Kidney epithelial cell (primary cell): ENCODE results near the gene C1GALT1. TPM values are rescaled to one million over a fixed set of nuclear protein-coding genes. Genes with fewer than 3 reads are reported as not detected.
"Not testable (repeated sequence)": the region's sequence is repeated elsewhere in the genome, so short reads cannot be mapped to it uniquely, and the experiment has no call there.

Experiments
- DNase-seq: peaks from one replicate; pipeline ENCODE4 v3.0.0-alpha.2; 2010; ENCODE audit warnings: low read depth
- H3K27me3 ChIP-seq: 2 replicates; pipeline ENCODE4 v1.6.0; 2011; ENCODE audit warnings: low read length; ENCODE audit not compliant: control insufficient read depth, insufficient read depth
- H3K36me3 ChIP-seq: 2 replicates; pipeline ENCODE4 v1.5.1; 2011; ENCODE audit warnings: low read length; ENCODE audit not compliant: control insufficient read depth, insufficient read depth
- H3K4me3 ChIP-seq: 2 replicates; pipeline ENCODE4 v1.5.1; 2011; ENCODE audit warnings: low read depth, mild to moderate bottlenecking, control low read depth, low read length
- CTCF ChIP-seq: IDR thresholded peaks from 2 replicates; pipeline ENCODE4 v1.5.1; 2011; ENCODE audit warnings: mild to moderate bottlenecking, moderate library complexity, low read length, control low read depth, inconsistent platforms; ENCODE audit not compliant: insufficient read depth, poor library complexity, severe bottlenecking
- total RNA-seq: library from RNA; depleted of rRNA; stranded (reverse); fragments of >200 nt; gene quantifications from 2 replicates; pipeline ENCODE4 v1.2.3, GENCODE V29; 2015

Gene C1GALT1
- total RNA-seq, 1 donor from 2014 or later: 102 TPM

DNA sequence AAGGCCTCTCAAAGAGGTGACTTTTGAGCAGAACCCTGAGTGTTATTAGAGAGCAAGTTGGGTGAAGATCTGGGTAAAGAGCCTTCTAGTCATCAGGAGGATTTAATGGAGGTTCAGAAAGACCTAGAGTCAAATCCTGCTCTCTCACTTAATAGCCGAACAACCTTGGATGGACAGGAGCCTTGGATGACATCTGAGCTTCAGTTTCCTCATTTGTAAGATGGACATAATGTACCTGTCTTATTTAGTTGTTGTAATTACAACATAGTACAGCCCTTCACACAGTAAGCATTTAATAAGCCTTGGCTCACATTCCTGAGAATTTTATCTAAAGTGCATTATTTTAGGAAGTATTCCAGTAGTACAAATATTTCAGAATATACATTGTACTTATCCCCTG is 57.0 kb downstream of the C1GALT1 start:
- H3K4me3 ChIP-seq: no peak overlapping the region
- no peaks in the 10 kb centered on the region for H3K36me3 ChIP-seq
- TF ChIP-seq CTCF: no peak
- H3K27me3 ChIP-seq: no peaks in the 10 kb centered on the region
- DNase-seq: no peak

DNA sequence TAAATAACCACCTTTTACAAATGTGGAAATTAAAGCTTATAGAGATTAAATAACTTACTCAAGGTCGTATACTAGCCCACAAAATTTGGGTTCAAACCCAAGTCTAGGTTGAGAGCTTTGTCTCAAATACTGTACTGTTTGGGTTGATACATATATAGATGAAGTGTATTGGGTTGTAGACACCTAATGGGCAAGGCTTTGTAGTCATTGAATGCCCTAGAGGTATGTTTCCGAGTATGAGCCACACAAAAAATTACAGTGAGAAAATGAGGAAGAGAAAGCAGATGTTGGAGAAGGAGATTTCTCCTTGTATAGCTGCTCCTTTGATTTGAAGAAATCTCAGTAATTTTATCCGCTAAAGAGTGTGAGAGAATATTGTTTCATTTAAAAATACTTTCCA is 60.6 kb downstream of the C1GALT1 start:
- no peak overlapping the region for H3K4me3 ChIP-seq
- H3K36me3 ChIP-seq: no peaks in the 10 kb centered on the region
- TF ChIP-seq CTCF: no peak
- no peak for DNase-seq
- H3K27me3 ChIP-seq: no peaks in the 10 kb centered on the region

DNA sequence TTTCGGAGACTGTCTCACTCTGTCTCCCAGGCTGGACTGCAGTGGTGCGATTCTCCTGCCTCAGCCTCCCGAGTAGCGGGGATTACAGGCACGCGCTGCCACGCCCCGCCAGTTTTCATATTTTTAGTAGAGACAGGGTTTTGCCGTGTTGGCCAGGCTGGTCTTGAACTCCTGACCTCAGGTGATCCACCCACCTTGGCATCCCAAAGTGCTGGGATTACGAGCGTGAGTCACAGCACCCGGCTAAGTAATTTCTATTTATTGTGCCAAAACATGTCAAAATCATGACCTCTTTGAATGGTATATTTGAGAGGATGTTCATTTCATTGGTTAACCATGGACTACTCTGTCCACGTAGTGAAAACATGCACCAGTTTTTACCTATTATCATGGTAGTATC is 62.9 kb downstream of the C1GALT1 start:
- H3K36me3 ChIP-seq, DNase-seq, H3K4me3 ChIP-seq, H3K27me3 ChIP-seq: not testable (repeated sequence)

GRCh38 chr7:7246223-7246622 is 63.9 kb downstream of the C1GALT1 start:
- no peak overlapping the region for H3K4me3 ChIP-seq
- H3K27me3 ChIP-seq: no peaks in the 10 kb centered on the region
- no peak for TF ChIP-seq CTCF
- no peak for DNase-seq
- H3K36me3 ChIP-seq: no peaks in the 10 kb centered on the region

DNA sequence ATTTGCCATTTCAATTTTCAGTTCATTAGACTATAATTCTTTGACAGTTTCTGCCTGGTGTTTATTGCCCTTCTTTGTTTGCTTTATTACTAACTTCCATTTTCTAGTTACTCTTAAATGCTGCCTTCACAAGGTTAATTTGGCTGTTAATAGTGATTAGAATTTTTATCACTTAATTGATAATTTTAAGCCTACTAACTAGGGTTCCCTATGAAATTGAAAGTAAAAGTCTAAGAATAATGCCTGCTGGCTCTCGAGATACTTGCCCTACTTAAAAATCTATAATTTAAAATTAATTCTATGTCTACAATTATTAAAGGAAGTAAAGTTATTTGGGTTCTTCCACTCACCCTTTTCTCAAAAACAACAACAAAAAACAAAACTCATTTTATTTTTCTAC is 65.3 kb downstream of the C1GALT1 start:
- Histone ChIP-seq H3K36me3 (no peaks in the 10 kb centered on the region), H3K27me3 (no peaks in the 10 kb centered on the region), H3K4me3 (no peak overlapping the region)
- no peak for DNase-seq
- no peak for TF ChIP-seq CTCF

- H3K27me3 ChIP-seq: no peaks in the 10 kb centered on the region
- TF ChIP-seq CTCF: no peak
- no peaks in the 10 kb centered on the region for H3K36me3 ChIP-seq
- DNase-seq: no peak
- no peak overlapping the region for H3K4me3 ChIP-seq
Measured at GRCh38 chr7:7249814-7250213, 67.5 kb downstream of the C1GALT1 start.
